Parathyroid adenoma (tissue), 2 donors: Measurements from ENCODE around the gene AGBL1.

Source experiments
- H2AFZ ChIP-seq: fragments of 300-600 bp; sonication (generic); one replicate; pipeline ENCODE4 v1.7.0; 2017; ENCODE audit warnings: antibody characterized with exemption, mild to moderate bottlenecking
- H3K27ac ChIP-seq: fragments of 300-600 bp; sonication (generic); one replicate; pipeline ENCODE4 v1.7.0; 2017
- H3K27me3 ChIP-seq: fragments of 300-600 bp; sonication (generic); one replicate; pipeline ENCODE4 v1.7.0; 2017; ENCODE audit warnings: low read length; ENCODE audit not compliant: control insufficient read depth, insufficient read depth
- H3K36me3 ChIP-seq: fragments of 300-600 bp; sonication (generic); one replicate; pipeline ENCODE4 v1.7.0; 2017; ENCODE audit warnings: low read length; ENCODE audit not compliant: control insufficient read depth, insufficient read depth
- H3K4me1 ChIP-seq: fragments of 300-600 bp; sonication (generic); one replicate; pipeline ENCODE4 v1.7.0; 2017; ENCODE audit warnings: control low read depth
- H3K4me2 ChIP-seq: fragments of 300-600 bp; sonication (generic); one replicate; pipeline ENCODE4 v1.7.0; 2017; ENCODE audit warnings: low read length
- H3K4me3 ChIP-seq: fragments of 300-600 bp; sonication (generic); one replicate; pipeline ENCODE4 v1.7.0; 2017; ENCODE audit warnings: low read depth, low read length
- H3K79me2 ChIP-seq: fragments of 300-600 bp; sonication (generic); one replicate; pipeline ENCODE4 v1.7.0; 2017; ENCODE audit warnings: control low read depth
- H3K9ac ChIP-seq: fragments of 300-600 bp; sonication (generic); one replicate; pipeline ENCODE4 v1.7.0; 2017; ENCODE audit warnings: mild to moderate bottlenecking
- H3K9me3 ChIP-seq: fragments of 300-600 bp; sonication (generic); one replicate; pipeline ENCODE4 v1.7.0; 2017; ENCODE audit warnings: low read length; ENCODE audit not compliant: control insufficient read depth
- CTCF ChIP-seq: fragments of 300-600 bp; sonication (generic); IDR thresholded peaks from one replicate; pipeline ENCODE4 v1.7.0; 2017; ENCODE audit warnings: antibody characterized with exemption, mild to moderate bottlenecking
- donor health status: primary hyperparathyroidism.

The AGBL1 gene

GRCh38 chr15:86322629-86323028 is 243.0 kb downstream of the AGBL1 start:
- H3K9me3 ChIP-seq: no peaks in the 10 kb centered on the region
- no peak overlapping the region for H2AFZ ChIP-seq
- no peak overlapping the region for H3K4me3 ChIP-seq
- no peaks in the 10 kb centered on the region for H3K27me3 ChIP-seq
- no peak for TF ChIP-seq CTCF
- no peak overlapping the region for H3K9ac ChIP-seq
- H3K36me3 ChIP-seq: no peaks in the 10 kb centered on the region
- H3K4me1 ChIP-seq: no peaks in the 10 kb centered on the region
- no peaks in the 10 kb centered on the region for H3K79me2 ChIP-seq
- no peak overlapping the region for H3K27ac ChIP-seq
- H3K4me2 ChIP-seq: no peak overlapping the region

- Histone ChIP-seq H3K4me2 (no peak overlapping the region), H3K36me3 (no peaks in the 10 kb centered on the region), H2AFZ (no peak overlapping the region), H3K27ac (no peak overlapping the region), H3K79me2 (no peaks in the 10 kb centered on the region), H3K9ac (no peak overlapping the region), H3K9me3 (no peaks in the 10 kb centered on the region), H3K27me3 (no peaks in the 10 kb centered on the region), H3K4me1 (no peaks in the 10 kb centered on the region), H3K4me3 (no peak overlapping the region)
- no peak for TF ChIP-seq CTCF
Measured at GRCh38 chr15:86327230-86327865, 247.7 kb downstream of the AGBL1 start.

- Histone ChIP-seq H3K4me1 (no peaks in the 10 kb centered on the region), H3K4me3 (no peak overlapping the region), H3K27ac (no peak overlapping the region), H3K9ac (no peak overlapping the region), H3K27me3 (no peaks in the 10 kb centered on the region), H3K79me2 (no peaks in the 10 kb centered on the region), H2AFZ (no peak overlapping the region), H3K36me3 (no peaks in the 10 kb centered on the region), H3K4me2 (no peak overlapping the region), H3K9me3 (no peaks in the 10 kb centered on the region)
- TF ChIP-seq CTCF: no peak
Measured at GRCh38 chr15:86328658-86329057, 249.0 kb downstream of the AGBL1 start.

GRCh38 chr15:86329311-86330013 is 249.8 kb downstream of the AGBL1 start:
- Histone ChIP-seq H3K36me3 (no peaks in the 10 kb centered on the region), H3K4me2 (no peak overlapping the region), H3K27me3 (no peaks in the 10 kb centered on the region), H3K79me2 (no peaks in the 10 kb centered on the region), H3K27ac (no peak overlapping the region), H2AFZ (no peak overlapping the region), H3K9ac (no peak overlapping the region), H3K9me3 (no peaks in the 10 kb centered on the region), H3K4me3 (no peak overlapping the region), H3K4me1 (no peaks in the 10 kb centered on the region)
- no peak for TF ChIP-seq CTCF

- no peaks in the 10 kb centered on the region for H3K79me2 ChIP-seq
- H3K4me2 ChIP-seq: no peak overlapping the region
- H3K4me1 ChIP-seq: no peaks in the 10 kb centered on the region
- H2AFZ ChIP-seq: no peak overlapping the region
- H3K4me3 ChIP-seq: no peak overlapping the region
- H3K9me3 ChIP-seq: no peaks in the 10 kb centered on the region
- H3K9ac ChIP-seq: no peak overlapping the region
- no peaks in the 10 kb centered on the region for H3K36me3 ChIP-seq
- H3K27ac ChIP-seq: no peak overlapping the region
- H3K27me3 ChIP-seq: no peaks in the 10 kb centered on the region
- no peak for TF ChIP-seq CTCF
Measured at GRCh38 chr15:86333819-86334218, 254.1 kb downstream of the AGBL1 start.
